SK-N-MC (cell line): ENCODE data around the gene CDC45.

Experiments
- DNase-seq: peaks from one replicate; pipeline ENCODE4 v3.0.0-alpha.2; 2011; ENCODE audit warnings: low read depth, low spot score
- H3K27ac ChIP-seq: fragments of 200-600 bp; sonication (generic); 2 replicates; pipeline ENCODE4 v1.5.1; 2016; ENCODE audit warnings: mixed run types
- H3K36me3 ChIP-seq: fragments of 200-600 bp; sonication (generic); 2 replicates; pipeline ENCODE4 v1.6.1; 2017; ENCODE audit warnings: antibody characterized with exemption, low read length, mixed read lengths; ENCODE audit not compliant: insufficient read depth
- H3K4me3 ChIP-seq: fragments of 200-600 bp; sonication (generic); 2 replicates; pipeline ENCODE4 v1.5.1; 2016
- H3K9ac ChIP-seq: fragments of 200-600 bp; sonication (generic); 2 replicates; pipeline ENCODE4 v1.8.0; 2017; ENCODE audit warnings: mixed run types, mixed read lengths; ENCODE audit not compliant: insufficient read length
- H3K9me3 ChIP-seq: fragments of 200-600 bp; sonication (generic); 2 replicates; pipeline ENCODE4 v1.6.1; 2017; ENCODE audit warnings: low read depth, mild to moderate bottlenecking, antibody characterized with exemption, low read length, moderate library complexity, mixed read lengths
- EZH2 ChIP-seq: fragments of 200-600 bp; sonication (generic); IDR thresholded peaks from one replicate; pipeline ENCODE4 v1.6.1; 2017; ENCODE audit warnings: antibody characterized with exemption
- FOXP2 ChIP-seq: optimal IDR thresholded peaks from 2 replicates; pipeline ENCODE3; 2011; ENCODE audit warnings: mild to moderate bottlenecking, moderate library complexity; ENCODE audit not compliant: insufficient read depth; ENCODE audit errors: extremely low read length, control extremely low read depth
- POLR2AphosphoS5 ChIP-seq: IDR thresholded peaks from 2 replicates; pipeline ENCODE4 v1.6.1; 2012; ENCODE audit warnings: mild to moderate bottlenecking, low read depth, low read length, borderline replicate concordance

The CDC45 gene

GRCh38 chr22:19463491-19464469 lies 15.9 kb upstream of the CDC45 start:
- peaks cover 70% of the 10 kb centered on the region for H3K36me3 ChIP-seq
- H3K27ac ChIP-seq, result no peak overlapping the region
- H3K9me3 ChIP-seq, result no peaks in the 10 kb centered on the region
- no peak overlapping the region for H3K9ac ChIP-seq
- DNase-seq, result no peak
- H3K4me3 ChIP-seq, result no peak overlapping the region
- TF ChIP-seq FOXP2, result no peak
- TF ChIP-seq POLR2AphosphoS5, result no peak
- no peak for TF ChIP-seq EZH2

GRCh38 chr22:19464546-19464945 lies 15.2 kb upstream of the CDC45 start:
- Histone ChIP-seq H3K4me3 (no peak overlapping the region), H3K9me3 (no peaks in the 10 kb centered on the region), H3K27ac (no peak overlapping the region), H3K9ac (no peak overlapping the region), H3K36me3 (peaks cover 78% of the 10 kb centered on the region)
- no peak for DNase-seq
- TF ChIP-seq EZH2, result no peak
- no peak for TF ChIP-seq POLR2AphosphoS5
- TF ChIP-seq FOXP2, result no peak

GRCh38 chr22:19464975-19465374 lies 14.7 kb upstream of the CDC45 start:
- peaks cover 82% of the 10 kb centered on the region for H3K36me3 ChIP-seq
- no peak overlapping the region for H3K9ac ChIP-seq
- DNase-seq, result no peak
- H3K27ac ChIP-seq, result no peak overlapping the region
- no peak overlapping the region for H3K4me3 ChIP-seq
- no peaks in the 10 kb centered on the region for H3K9me3 ChIP-seq
- TF ChIP-seq EZH2, result no peak
- TF ChIP-seq FOXP2, result no peak
- no peak for TF ChIP-seq POLR2AphosphoS5

GRCh38 chr22:19466126-19466716 lies 13.5 kb upstream of the CDC45 start:
- no peak overlapping the region for H3K27ac ChIP-seq

GRCh38 chr22:19466848-19467752 lies 12.6 kb upstream of the CDC45 start:
- no peak for TF ChIP-seq POLR2AphosphoS5
- TF ChIP-seq FOXP2, result no peak
- no peak for TF ChIP-seq EZH2
- H3K36me3 ChIP-seq, result peaks cover 92% of the 10 kb centered on the region
- no peak overlapping the region for H3K27ac ChIP-seq
- no peak for DNase-seq
- no peak overlapping the region for H3K9ac ChIP-seq
- H3K9me3 ChIP-seq, result no peaks in the 10 kb centered on the region
- H3K4me3 ChIP-seq, result no peak overlapping the region

More at GRCh38 chr22:19466126-19466716, 13.5 kb upstream of the CDC45 start:
- H3K9ac ChIP-seq, result no peak overlapping the region
- H3K36me3 ChIP-seq, result peaks cover 90% of the 10 kb centered on the region
- no peak for TF ChIP-seq POLR2AphosphoS5
- H3K4me3 ChIP-seq, result no peak overlapping the region
- no peak for DNase-seq
- no peaks in the 10 kb centered on the region for H3K9me3 ChIP-seq

GRCh38 chr22:19467912-19468311 lies 11.8 kb upstream of the CDC45 start:
- Histone ChIP-seq H3K9me3 (no peaks in the 10 kb centered on the region), H3K27ac (no peak overlapping the region), H3K36me3 (peaks cover 96% of the 10 kb centered on the region), H3K9ac (no peak overlapping the region), H3K4me3 (no peak overlapping the region)
- DNase-seq, result no peak
- TF ChIP-seq FOXP2, result no peak

GRCh38 chr22:19469421-19469820 lies 10.3 kb upstream of the CDC45 start:
- TF ChIP-seq EZH2 (no peak), POLR2AphosphoS5 (no peak), FOXP2 (no peak)
- H3K27ac ChIP-seq, result no peak overlapping the region
- no peak for DNase-seq
- no peak overlapping the region for H3K9ac ChIP-seq
- H3K36me3 ChIP-seq, result peaks cover 96% of the 10 kb centered on the region
- H3K9me3 ChIP-seq, result no peaks in the 10 kb centered on the region
- H3K4me3 ChIP-seq, result no peak overlapping the region

- no peak overlapping the region for H3K9ac ChIP-seq
- no peak for DNase-seq
- TF ChIP-seq EZH2 (no peak), POLR2AphosphoS5 (no peak), FOXP2 (no peak)
- peaks cover 94% of the 10 kb centered on the region for H3K36me3 ChIP-seq
- H3K4me3 ChIP-seq, result no peak overlapping the region
- no peak overlapping the region for H3K27ac ChIP-seq
- H3K9me3 ChIP-seq, result no peaks in the 10 kb centered on the region
Observed at GRCh38 chr22:19470010-19470409, 9.7 kb upstream of the CDC45 start.
